Measurements from ENCODE around the gene KATNIP.

- TF ChIP-seq, protein P1, sequence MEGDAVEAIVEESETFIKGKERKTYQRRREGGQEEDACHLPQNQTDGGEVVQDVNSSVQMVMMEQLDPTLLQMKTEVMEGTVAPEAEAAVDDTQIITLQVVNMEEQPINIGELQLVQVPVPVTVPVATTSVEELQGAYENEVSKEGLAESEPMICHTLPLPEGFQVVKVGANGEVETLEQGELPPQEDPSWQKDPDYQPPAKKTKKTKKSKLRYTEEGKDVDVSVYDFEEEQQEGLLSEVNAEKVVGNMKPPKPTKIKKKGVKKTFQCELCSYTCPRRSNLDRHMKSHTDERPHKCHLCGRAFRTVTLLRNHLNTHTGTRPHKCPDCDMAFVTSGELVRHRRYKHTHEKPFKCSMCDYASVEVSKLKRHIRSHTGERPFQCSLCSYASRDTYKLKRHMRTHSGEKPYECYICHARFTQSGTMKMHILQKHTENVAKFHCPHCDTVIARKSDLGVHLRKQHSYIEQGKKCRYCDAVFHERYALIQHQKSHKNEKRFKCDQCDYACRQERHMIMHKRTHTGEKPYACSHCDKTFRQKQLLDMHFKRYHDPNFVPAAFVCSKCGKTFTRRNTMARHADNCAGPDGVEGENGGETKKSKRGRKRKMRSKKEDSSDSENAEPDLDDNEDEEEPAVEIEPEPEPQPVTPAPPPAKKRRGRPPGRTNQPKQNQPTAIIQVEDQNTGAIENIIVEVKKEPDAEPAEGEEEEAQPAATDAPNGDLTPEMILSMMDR (IDR thresholded peaks at IDR 0.05), result no peak
- no peak for TF ChIP-seq POLR2A (IDR thresholded peaks at IDR 0.05)
Measured at GRCh38 chr16:27568077-27568476, 18.1 kb downstream of the KATNIP start.

Measured in sigmoid colon (tissue), 3 donors.